ENCODE results near the gene SLC46A2. TPM values are rescaled to one million over a fixed set of nuclear protein-coding genes. Genes with fewer than 3 reads are reported as not detected.

The SLC46A2 gene
- total and polyA plus RNA-seq, 2 experiments from 2014 or later, result 0.11 TPM; not detected in 1

DNA sequence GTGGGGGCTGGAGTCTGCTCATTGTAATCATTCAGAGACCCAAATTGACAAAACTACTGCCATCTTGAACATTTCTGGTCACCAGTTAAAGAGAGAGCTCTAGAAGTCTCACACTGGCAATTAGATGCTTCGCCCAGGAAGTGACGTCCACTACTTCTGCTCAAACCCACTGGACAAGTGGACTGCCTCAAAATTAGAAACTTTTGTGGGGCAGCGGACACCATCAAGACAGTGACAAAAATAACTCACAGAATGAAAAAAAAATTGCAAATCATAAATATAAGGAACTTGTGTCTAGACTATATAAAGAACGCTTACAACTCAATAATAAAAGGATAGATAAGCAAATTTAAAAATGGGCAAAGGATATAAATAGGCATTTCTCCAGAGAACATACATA, 9.8 kb upstream of the SLC46A2 start:
- Histone ChIP-seq H3F3A (replicated peaks; ENCODE audit: low read depth) (no peaks in the 10 kb centered on the region), H3K4me3 (no peak overlapping the region), H3K36me3 (ENCODE audit: insufficient read depth) (no peaks in the 10 kb centered on the region), H3K4me1 (ENCODE audit: insufficient read depth) (no peaks in the 10 kb centered on the region), H3K79me2 (replicated peaks; ENCODE audit: insufficient read depth) (no peaks in the 10 kb centered on the region), H3K9me2 (ENCODE audit: insufficient read depth) (no peaks in the 10 kb centered on the region), H3K27me3 (ENCODE audit: insufficient read depth) (no peaks in the 10 kb centered on the region), H4K20me1 (replicated peaks; ENCODE audit: insufficient read depth) (no peaks in the 10 kb centered on the region), H2AFZ (no peak overlapping the region), H3K27ac (ENCODE audit: low read depth) (no peak overlapping the region), H3K4me2 (no peak overlapping the region)
- DNase-seq (ENCODE audit: low spot score) (no peak), ATAC-seq (no peak)
- H3K4me3 Mint-ChIP-seq, result no peak overlapping the region
- H3K27me3 Mint-ChIP-seq (ENCODE audit: insufficient read depth, low read depth, poor library complexity), result peaks cover 5% of the 10 kb centered on the region
- H3K4me1 Mint-ChIP-seq, result no peaks in the 10 kb centered on the region
- H3K36me3 Mint-ChIP-seq (ENCODE audit: low read depth), result no peaks in the 10 kb centered on the region
- H3K27ac Mint-ChIP-seq, result no peak overlapping the region
- no peaks in the 10 kb centered on the region for H3K9me3 Mint-ChIP-seq
- TF ChIP-seq EZH2 (IDR thresholded peaks at IDR 0.05; ENCODE audit: low read depth, unreplicated experiment) (no peak), ZNF331 (CRISPR knock-in tag; IDR thresholded peaks at IDR 0.05; ENCODE audit: low read depth) (no peak), STAT1 (IDR thresholded peaks at IDR 0.05; ENCODE audit: unreplicated experiment) (no peak), ZNF114 (CRISPR knock-in tag; IDR thresholded peaks at IDR 0.05) (no peak)

DNA sequence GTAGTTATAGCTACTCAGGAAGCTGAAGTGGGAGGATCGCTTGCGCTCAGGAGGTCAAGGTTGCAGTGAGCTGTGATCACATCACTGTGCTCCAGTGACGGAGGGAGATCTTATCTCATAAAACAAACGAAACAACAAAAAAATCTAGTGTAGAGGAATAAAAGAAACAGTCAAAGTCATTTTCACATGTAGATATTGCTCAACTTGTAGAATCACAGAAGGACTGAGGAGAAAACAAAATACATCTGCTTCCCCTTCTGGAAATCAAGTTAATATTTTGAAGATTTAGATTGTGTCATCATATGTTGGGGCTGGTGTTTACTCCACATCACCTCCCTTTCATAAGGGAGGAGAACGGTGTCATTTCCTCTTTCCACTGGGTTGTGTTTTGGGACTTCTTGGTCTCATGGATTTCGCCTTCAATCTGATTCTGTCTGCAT, 8.2 kb upstream of the SLC46A2 start:
- Histone ChIP-seq H3K79me2 (replicated peaks; ENCODE audit: insufficient read depth) (no peaks in the 10 kb centered on the region), H3K4me1 (ENCODE audit: insufficient read depth) (no peaks in the 10 kb centered on the region), H3K27me3 (ENCODE audit: insufficient read depth) (no peaks in the 10 kb centered on the region), H3K4me3 (no peak overlapping the region), H3F3A (replicated peaks; ENCODE audit: low read depth) (no peaks in the 10 kb centered on the region), H3K9me2 (ENCODE audit: insufficient read depth) (peaks cover 5% of the 10 kb centered on the region; the same call in 1 of the 2 replicates), H3K36me3 (ENCODE audit: insufficient read depth) (no peaks in the 10 kb centered on the region), H2AFZ (no peak overlapping the region), H3K27ac (ENCODE audit: low read depth) (no peak overlapping the region), H3K4me2 (no peak overlapping the region), H4K20me1 (replicated peaks; ENCODE audit: insufficient read depth) (no peaks in the 10 kb centered on the region)
- no peak overlapping the region for H3K27ac Mint-ChIP-seq
- H3K36me3 Mint-ChIP-seq (ENCODE audit: low read depth), result no peaks in the 10 kb centered on the region
- TF ChIP-seq EZH2 (IDR thresholded peaks at IDR 0.05; ENCODE audit: low read depth, unreplicated experiment) (no peak), EZH2phosphoT487 (IDR thresholded peaks at IDR 0.05; ENCODE audit: unreplicated experiment) (no peak), POLR2AphosphoS5 (IDR thresholded peaks at IDR 0.05; ENCODE audit: low read depth) (no peak)
- no peaks in the 10 kb centered on the region for H3K9me3 Mint-ChIP-seq
- ATAC-seq (no peak), DNase-seq (ENCODE audit: low spot score) (no peak)
- H3K27me3 Mint-ChIP-seq (ENCODE audit: insufficient read depth, low read depth, poor library complexity), result peaks cover 4% of the 10 kb centered on the region
- H3K4me3 Mint-ChIP-seq, result no peak overlapping the region
- H3K4me1 Mint-ChIP-seq, result no peaks in the 10 kb centered on the region

DNA sequence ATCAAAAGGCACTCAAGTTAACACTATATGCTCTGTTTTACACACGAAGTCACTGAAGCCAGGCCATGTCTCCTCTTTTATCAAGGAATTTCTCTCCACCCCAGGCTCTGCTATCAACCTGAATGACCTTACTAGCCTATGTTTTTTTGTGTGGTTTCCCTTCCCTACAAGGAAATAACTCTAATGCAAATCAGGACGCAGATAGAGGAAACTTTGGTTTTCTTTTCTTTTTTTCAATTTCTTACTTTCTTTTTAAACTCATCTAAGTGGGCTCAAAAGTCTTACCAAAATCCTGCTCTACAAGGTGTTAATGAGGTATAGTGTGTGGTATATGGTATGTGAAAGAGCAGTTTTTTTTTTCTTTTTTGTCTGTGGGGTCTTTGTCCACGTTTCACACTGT, 5.5 kb upstream of the SLC46A2 start:
- H3K27ac Mint-ChIP-seq, result no peak overlapping the region
- Histone ChIP-seq H4K20me1 (replicated peaks; ENCODE audit: insufficient read depth) (no peaks in the 10 kb centered on the region), H2AFZ (no peak overlapping the region), H3K4me2 (no peak overlapping the region), H3K4me3 (no peak overlapping the region), H3K4me1 (ENCODE audit: insufficient read depth) (no peaks in the 10 kb centered on the region; the same call in 1 of the 2 replicates), H3K9me2 (ENCODE audit: insufficient read depth) (peaks cover 9% of the 10 kb centered on the region; the same call in 1 of the 2 replicates), H3F3A (replicated peaks; ENCODE audit: low read depth) (no peaks in the 10 kb centered on the region), H3K27ac (ENCODE audit: low read depth) (no peak overlapping the region), H3K27me3 (ENCODE audit: insufficient read depth) (peaks cover 15% of the 10 kb centered on the region), H3K79me2 (replicated peaks; ENCODE audit: insufficient read depth) (no peaks in the 10 kb centered on the region), H3K36me3 (ENCODE audit: insufficient read depth) (no peaks in the 10 kb centered on the region)
- no peaks in the 10 kb centered on the region for H3K9me3 Mint-ChIP-seq
- ATAC-seq, result no peak
- DNase-seq (ENCODE audit: low spot score), result no peak
- peaks cover 13% of the 10 kb centered on the region for H3K27me3 Mint-ChIP-seq (ENCODE audit: insufficient read depth, low read depth, poor library complexity)
- H3K4me1 Mint-ChIP-seq, result no peaks in the 10 kb centered on the region
- H3K36me3 Mint-ChIP-seq (ENCODE audit: low read depth), result no peaks in the 10 kb centered on the region
- no peak overlapping the region for H3K4me3 Mint-ChIP-seq
- TF ChIP-seq, protein P1, sequence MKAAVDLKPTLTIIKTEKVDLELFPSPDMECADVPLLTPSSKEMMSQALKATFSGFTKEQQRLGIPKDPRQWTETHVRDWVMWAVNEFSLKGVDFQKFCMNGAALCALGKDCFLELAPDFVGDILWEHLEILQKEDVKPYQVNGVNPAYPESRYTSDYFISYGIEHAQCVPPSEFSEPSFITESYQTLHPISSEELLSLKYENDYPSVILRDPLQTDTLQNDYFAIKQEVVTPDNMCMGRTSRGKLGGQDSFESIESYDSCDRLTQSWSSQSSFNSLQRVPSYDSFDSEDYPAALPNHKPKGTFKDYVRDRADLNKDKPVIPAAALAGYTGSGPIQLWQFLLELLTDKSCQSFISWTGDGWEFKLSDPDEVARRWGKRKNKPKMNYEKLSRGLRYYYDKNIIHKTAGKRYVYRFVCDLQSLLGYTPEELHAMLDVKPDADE (IDR thresholded peaks at IDR 0.05), result no peak
- no peak for TF ChIP-seq EZH2phosphoT487 (IDR thresholded peaks at IDR 0.05; ENCODE audit: unreplicated experiment)
- TF ChIP-seq EZH2 (IDR thresholded peaks at IDR 0.05; ENCODE audit: low read depth, unreplicated experiment), result no peak
- no peak for TF ChIP-seq STAT1 (IDR thresholded peaks at IDR 0.05; ENCODE audit: unreplicated experiment)
- TF ChIP-seq, protein P2, sequence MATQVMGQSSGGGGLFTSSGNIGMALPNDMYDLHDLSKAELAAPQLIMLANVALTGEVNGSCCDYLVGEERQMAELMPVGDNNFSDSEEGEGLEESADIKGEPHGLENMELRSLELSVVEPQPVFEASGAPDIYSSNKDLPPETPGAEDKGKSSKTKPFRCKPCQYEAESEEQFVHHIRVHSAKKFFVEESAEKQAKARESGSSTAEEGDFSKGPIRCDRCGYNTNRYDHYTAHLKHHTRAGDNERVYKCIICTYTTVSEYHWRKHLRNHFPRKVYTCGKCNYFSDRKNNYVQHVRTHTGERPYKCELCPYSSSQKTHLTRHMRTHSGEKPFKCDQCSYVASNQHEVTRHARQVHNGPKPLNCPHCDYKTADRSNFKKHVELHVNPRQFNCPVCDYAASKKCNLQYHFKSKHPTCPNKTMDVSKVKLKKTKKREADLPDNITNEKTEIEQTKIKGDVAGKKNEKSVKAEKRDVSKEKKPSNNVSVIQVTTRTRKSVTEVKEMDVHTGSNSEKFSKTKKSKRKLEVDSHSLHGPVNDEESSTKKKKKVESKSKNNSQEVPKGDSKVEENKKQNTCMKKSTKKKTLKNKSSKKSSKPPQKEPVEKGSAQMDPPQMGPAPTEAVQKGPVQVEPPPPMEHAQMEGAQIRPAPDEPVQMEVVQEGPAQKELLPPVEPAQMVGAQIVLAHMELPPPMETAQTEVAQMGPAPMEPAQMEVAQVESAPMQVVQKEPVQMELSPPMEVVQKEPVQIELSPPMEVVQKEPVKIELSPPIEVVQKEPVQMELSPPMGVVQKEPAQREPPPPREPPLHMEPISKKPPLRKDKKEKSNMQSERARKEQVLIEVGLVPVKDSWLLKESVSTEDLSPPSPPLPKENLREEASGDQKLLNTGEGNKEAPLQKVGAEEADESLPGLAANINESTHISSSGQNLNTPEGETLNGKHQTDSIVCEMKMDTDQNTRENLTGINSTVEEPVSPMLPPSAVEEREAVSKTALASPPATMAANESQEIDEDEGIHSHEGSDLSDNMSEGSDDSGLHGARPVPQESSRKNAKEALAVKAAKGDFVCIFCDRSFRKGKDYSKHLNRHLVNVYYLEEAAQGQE (IDR thresholded peaks at IDR 0.05; ENCODE audit: unreplicated experiment), result no peak
- TF ChIP-seq ZNF331 (CRISPR knock-in tag; IDR thresholded peaks at IDR 0.05; ENCODE audit: low read depth), result no peak
- no peak for TF ChIP-seq ZNF114 (CRISPR knock-in tag; IDR thresholded peaks at IDR 0.05)
- TF ChIP-seq POLR2AphosphoS5 (IDR thresholded peaks at IDR 0.05; ENCODE audit: low read depth), result no peak
- TF ChIP-seq CREB1 (CRISPR knock-in tag; IDR thresholded peaks at IDR 0.05; ENCODE audit: low read depth), result no peak
- TF ChIP-seq NANOG (IDR thresholded peaks at IDR 0.05; ENCODE audit: borderline replicate concordance), result no peak
